HL-60/S4 treated with retinoic acid at 250 ng/mL for 4 days and 3 days (cell line): Measurements from ENCODE around the gene TTC36.
"Not testable (repeated sequence)": the region's sequence is repeated elsewhere in the genome, so short reads cannot be mapped to it uniquely, and the experiment has no call there.

Experiments used
- in situ Hi-C: fragments of 300-500 bp; cut with MboI; formaldehyde crosslinking; loops from 2 replicates; pipeline ENCODE4 v1.7.0; 2022; ENCODE audit warnings: low sequenced_read_pairs

Gene TTC36

DNA sequence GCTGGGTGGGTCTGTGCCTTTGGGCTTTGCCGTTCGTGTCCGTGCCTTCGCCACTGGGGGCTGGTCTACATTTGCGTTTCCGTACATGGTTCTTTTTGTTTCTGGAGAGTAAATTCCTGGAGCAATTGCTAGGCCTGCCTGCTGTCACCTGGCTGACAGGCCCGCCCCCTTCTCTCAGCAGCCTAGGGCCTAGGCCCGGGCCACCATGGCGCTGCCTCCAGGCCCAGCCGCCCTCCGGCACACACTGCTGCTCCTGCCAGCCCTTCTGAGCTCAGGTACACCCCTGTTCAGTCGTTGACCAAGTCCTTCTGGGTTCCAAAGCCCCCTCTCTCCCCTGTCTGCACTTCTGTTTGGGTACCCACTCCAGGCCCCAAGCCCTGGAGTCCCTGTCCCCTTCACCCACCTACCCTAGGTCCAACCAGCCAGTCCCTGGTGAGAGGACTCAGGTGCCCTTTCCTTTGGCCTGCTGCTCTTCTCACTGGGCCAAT is 4.4 kb downstream of the TTC36 start:
- in situ Hi-C loops, result no loop called here

DNA sequence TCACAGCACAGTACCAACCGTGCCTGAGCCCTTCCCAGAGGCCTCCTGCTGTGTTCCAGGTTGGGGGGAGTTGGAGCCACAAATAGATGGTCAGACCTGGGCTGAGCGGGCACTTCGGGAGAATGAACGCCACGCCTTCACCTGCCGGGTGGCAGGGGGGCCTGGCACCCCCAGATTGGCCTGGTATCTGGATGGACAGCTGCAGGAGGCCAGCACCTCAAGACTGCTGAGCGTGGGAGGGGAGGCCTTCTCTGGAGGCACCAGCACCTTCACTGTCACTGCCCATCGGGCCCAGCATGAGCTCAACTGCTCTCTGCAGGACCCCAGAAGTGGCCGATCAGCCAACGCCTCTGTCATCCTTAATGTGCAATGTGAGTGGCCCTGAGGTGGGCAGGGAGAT is 4.8 kb downstream of the TTC36 start:
- in situ Hi-C loops, result no loop called here

- in situ Hi-C loops, result no loop called here
These were observed 5.8 kb downstream of the TTC36 start for GRCh38 chr11:118532852-118533768.

GRCh38 chr11:118533769-118534729 is 6.8 kb downstream of the TTC36 start:
- in situ Hi-C loops, result no loop called here

DNA sequence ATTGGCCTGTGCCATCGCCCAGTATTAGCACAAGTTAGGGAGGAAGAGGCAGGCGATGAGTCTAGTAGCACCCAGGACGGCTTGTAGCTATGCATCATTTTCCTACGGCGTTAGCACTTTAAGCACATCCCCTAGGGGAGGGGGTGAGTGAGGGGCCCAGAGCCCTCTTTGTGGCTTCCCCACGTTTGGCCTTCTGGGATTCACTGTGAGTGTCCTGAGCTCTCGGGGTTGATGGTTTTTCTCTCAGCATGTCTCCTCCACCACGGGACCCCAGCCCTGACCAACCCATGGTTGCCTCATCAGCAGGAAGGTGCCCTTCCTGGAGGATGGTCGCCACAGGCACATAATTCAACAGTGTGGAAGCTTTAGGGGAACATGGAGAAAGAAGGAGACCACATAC is 8.0 kb downstream of the TTC36 start:
- in situ Hi-C loops, result no loop called here

GRCh38 chr11:118536726-118537125 is 9.5 kb downstream of the TTC36 start:
- in situ Hi-C loops, result no loop called here

- in situ Hi-C loops, result no loop called here
These were observed 10.2 kb downstream of the TTC36 start for GRCh38 chr11:118537409-118537980.

DNA sequence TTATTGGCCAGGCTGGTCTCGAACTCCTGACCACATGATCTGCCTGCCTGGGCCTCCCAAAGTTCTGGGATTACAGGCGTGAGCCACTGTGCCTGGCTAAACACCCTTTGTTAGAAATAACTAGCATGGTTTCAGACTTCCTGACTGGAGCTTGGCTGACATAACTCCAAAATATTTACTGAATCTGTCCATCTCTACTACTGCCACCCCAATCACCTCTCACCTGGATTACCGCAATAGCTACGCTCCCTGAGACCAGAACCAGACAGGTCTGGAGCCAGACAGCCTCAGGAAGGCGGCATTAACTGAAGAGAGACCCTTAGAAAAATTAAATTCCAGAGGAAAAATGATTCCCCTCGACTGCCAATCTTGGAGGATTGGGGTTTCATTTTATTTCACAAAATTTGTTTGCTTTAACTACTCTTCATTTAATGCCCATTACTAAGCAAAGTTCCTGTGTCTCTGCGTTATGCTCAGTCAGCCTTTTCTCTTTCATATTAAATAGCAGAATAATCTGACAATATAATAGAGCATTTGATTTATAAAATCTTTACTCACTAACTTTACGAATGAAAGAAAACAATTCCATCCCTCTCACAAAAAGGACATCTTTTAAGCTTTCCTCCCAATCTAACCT is 16.9 kb downstream of the TTC36 start:
- in situ Hi-C loops, result no loop called here

GRCh38 chr11:118544647-118545010 is 17.4 kb downstream of the TTC36 start:
- in situ Hi-C loops, result no loop called here

GRCh38 chr11:118545533-118545932 is 18.3 kb downstream of the TTC36 start:
- in situ Hi-C loops, result no loop called here

DNA sequence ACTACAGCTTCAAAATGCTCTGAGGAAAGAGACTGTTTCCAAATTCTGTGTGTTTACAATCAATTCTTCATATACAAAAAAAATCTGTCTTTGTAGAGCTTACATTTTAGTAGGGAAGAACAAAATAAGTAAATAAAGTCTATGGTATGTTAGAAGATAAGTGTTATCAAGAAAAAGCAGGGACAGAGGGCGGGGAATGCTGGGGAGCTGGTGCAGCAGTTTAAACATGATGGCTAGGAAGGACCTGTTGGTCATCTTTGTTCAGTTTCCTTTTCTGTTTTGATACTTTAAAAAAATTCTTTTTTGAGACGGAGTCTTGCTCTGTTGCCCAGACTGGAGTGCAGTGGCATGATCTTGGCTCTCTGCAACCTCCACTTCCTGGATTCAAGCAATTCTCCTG is 19.9 kb downstream of the TTC36 start:
- in situ Hi-C loops, result no loop called here

- in situ Hi-C loops, result no loop called here
These were observed 25.1 kb downstream of the TTC36 start for GRCh38 chr11:118552341-118552740.

DNA sequence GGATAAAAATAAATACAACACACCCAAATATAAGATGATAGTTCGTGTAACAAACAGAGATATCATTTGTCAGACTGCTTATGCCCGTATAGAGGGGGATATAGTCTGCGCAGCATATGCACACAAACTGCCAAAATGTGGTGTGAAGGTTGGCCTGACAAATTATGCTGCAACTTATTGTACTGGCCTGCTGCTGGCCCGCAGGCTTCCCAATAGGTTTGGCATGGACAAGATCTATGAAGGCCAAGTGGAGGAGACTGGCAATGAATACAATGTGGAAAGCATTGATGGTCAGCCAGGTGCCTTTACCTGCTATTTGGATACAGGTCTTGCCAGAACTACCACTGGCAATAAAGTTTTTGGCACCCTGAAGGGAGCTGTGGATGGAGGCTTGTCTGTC is 33.5 kb downstream of the TTC36 start:
- in situ Hi-C loops, result no loop called here

DNA sequence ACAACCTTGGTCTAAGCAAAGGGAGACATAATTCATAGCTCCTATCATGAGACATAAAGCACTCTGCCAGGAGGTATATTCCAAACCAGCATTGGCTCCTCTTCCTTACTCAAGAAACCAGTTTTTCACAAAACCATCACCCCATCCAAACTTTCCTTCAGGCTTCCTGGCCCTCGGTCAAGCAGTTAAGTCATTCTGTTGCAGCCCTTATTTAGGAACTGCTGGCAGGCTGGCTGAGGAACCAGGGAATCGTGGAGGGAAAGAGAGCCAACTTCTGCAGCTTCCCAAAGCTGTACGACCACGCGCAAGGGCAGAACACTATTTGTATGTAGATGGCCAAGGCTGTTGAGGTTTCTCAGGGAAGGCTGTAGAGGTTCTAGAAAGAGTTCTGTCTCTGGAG is 37.8 kb downstream of the TTC36 start:
- in situ Hi-C loops, result no loop called here

GRCh38 chr11:118569670-118570069 is 42.4 kb downstream of the TTC36 start:
- in situ Hi-C loops, result no loop called here

DNA sequence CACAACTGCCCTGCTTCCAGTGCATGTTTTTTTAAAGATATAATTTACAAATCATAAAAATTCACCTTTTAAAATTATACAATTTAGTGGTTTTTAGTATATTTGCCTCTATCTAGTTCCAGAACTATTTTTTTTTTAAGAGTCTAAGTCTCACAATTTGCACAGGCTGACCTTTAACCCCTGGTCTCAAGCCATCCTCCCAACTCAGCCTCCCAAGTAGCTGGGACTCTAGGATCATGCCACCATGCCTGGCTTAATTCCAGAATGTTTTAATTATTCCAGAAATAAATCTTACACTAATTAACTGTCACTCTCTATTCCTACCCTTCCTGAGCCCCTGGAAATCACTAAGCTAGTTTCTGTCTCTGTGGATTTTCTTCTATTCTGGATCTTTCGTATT is 43.5 kb downstream of the TTC36 start:
- in situ Hi-C loops, result no loop called here

DNA sequence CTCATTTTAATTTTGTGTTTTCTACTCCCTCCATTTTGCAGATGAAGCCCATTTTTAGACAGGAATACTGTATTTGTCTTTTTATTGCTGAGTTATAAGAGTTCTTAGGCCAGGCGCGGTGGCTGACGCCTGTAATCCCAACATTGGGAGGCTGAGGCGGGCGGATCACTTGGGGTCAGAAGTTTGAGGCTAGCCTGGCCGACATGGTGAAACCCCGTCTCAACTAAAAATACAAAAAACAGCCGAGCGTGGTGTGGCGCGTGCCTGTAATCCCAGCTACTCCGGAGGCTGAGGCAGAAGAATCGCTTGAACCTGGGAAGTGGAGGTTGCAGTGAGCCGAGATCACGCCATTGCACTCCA is 44.4 kb downstream of the TTC36 start:
- in situ Hi-C loops, result not testable (repeated sequence)

GRCh38 chr11:118572061-118572980 is 45.0 kb downstream of the TTC36 start, which contains the start of gene ARCN1:
Gene ARCN1, plus strand, starts transcription at chr11:118572409. Its CDS starts 139 bp downstream, at chr11:118572548.
- in situ Hi-C loops, result no loop called here

DNA sequence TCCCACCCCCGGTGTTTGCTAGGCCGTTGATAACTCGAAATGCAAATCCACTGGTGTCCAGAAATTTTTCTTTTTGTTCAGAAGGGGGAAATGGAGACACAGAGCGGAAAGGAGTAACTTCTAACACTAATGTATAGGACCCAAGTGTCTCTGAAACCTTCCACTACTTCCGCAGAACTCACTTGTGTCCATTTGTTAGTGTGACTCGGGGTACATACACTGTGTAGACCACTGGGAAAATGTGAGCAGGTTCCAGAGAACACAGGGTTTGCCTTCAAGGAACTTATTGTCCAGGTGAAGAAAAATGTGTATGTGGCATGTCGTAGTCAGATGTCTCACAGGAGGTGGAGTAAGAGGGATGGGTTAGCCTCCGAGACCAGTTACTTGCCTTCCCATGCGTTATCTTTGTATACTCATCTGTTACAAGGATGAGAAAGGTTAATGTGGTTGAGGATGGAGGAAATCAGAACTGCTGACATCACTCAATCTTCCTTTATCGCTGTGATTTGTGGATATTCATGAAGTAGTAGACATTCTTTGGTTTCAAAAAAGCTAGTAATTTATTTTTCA is 45.8 kb downstream of the TTC36 start:
- in situ Hi-C loops, result no loop called here
